Neuronal stem cell (in vitro differentiated cells): ENCODE data around the gene FARS2.
A peak's percentile ranks its signal among the peaks of the same experiment; 100 is the strongest.

Experiments
- DNase-seq: peaks from one replicate; pipeline ENCODE4 v3.0.0-alpha.2; 2013; ENCODE audit warnings: low spot score
- H2AFZ ChIP-seq: one replicate; pipeline ENCODE4 v1.6.1; 2013; ENCODE audit warnings: mild to moderate bottlenecking, low read length, inconsistent platforms
- H2AK5ac ChIP-seq: 2 replicates; pipeline ENCODE4 v1.6.1; 2013; ENCODE audit warnings: low read depth, mild to moderate bottlenecking, inconsistent platforms, low read length, moderate library complexity, mixed read lengths
- H2BK120ac ChIP-seq: 2 replicates; pipeline ENCODE4 v1.6.1; 2013; ENCODE audit warnings: low read depth, mild to moderate bottlenecking, inconsistent platforms, low read length, moderate library complexity, mixed read lengths
- H2BK12ac ChIP-seq: one replicate; pipeline ENCODE4 v1.6.1; 2013; ENCODE audit warnings: low read length, inconsistent platforms
- H2BK15ac ChIP-seq: 2 replicates; pipeline ENCODE4 v1.6.1; 2013; ENCODE audit warnings: mild to moderate bottlenecking, low read length, inconsistent platforms, mixed read lengths
- H2BK5ac ChIP-seq: one replicate; pipeline ENCODE4 v1.6.1; 2013; ENCODE audit warnings: inconsistent platforms, mild to moderate bottlenecking, low read length, moderate library complexity
- H3K14ac ChIP-seq: one replicate; pipeline ENCODE4 v1.6.1; 2013; ENCODE audit warnings: low read length, inconsistent platforms
- H3K18ac ChIP-seq: 2 replicates; pipeline ENCODE4 v1.6.1; 2013; ENCODE audit warnings: low read length, inconsistent platforms
- H3K23ac ChIP-seq: 2 replicates; pipeline ENCODE4 v1.6.1; 2013; ENCODE audit warnings: low read depth, mild to moderate bottlenecking, mixed read lengths, low read length, inconsistent platforms; ENCODE audit not compliant: poor library complexity
- H3K27ac ChIP-seq: replicated peaks from 3 replicates; pipeline ENCODE4 v1.5.1; 2013; ENCODE audit warnings: low read length, inconsistent platforms
- H3K27me3 ChIP-seq, 3 experiments: 2 replicates each; pipeline ENCODE4 v1.6.1; 2013; ENCODE audit warnings: low read length in 3 of 3, mild to moderate bottlenecking in 2 of 3, inconsistent platforms in 1 of 3, low read depth in 1 of 3, mixed read lengths in 1 of 3, moderate library complexity in 1 of 3; ENCODE audit not compliant: control insufficient read depth in 3 of 3, insufficient read depth in 3 of 3
- H3K36me3 ChIP-seq, 2 donors: replicated peaks in 1 of 2; 2 replicates each; pipeline ENCODE4 v1.6.1; 2013; ENCODE audit warnings: low read length in 2 of 2; ENCODE audit not compliant: control insufficient read depth in 2 of 2, insufficient read depth in 2 of 2
- H3K4ac ChIP-seq: 2 replicates; pipeline ENCODE4 v1.6.1; 2013; ENCODE audit warnings: inconsistent platforms, mild to moderate bottlenecking, low read length, moderate library complexity
- H3K4me1 ChIP-seq, 2 donors: 1 replicate in 1 of 2; 2 replicates in 1 of 2; pipeline ENCODE4 v1.6.1; 2013; ENCODE audit warnings: low read length in 2 of 2, low read depth in 1 of 2; ENCODE audit not compliant: control insufficient read depth in 2 of 2, insufficient read depth in 1 of 2
- H3K4me2 ChIP-seq: one replicate; pipeline ENCODE4 v1.6.1; 2013; ENCODE audit warnings: mild to moderate bottlenecking, low read length, inconsistent platforms; ENCODE audit not compliant: insufficient read depth, poor library complexity, severe bottlenecking
- H3K4me3 ChIP-seq, 2 donors: 2 replicates each; pipeline ENCODE4 v1.5.1; 2013; ENCODE audit warnings: low read length in 2 of 2, mild to moderate bottlenecking in 2 of 2, inconsistent platforms in 1 of 2, moderate library complexity in 1 of 2
- H3K79me1 ChIP-seq: one replicate; pipeline ENCODE4 v1.6.1; 2013; ENCODE audit warnings: low read depth, mild to moderate bottlenecking, inconsistent platforms, low read length, moderate library complexity
- H3K9ac ChIP-seq: one replicate; pipeline ENCODE4 v1.6.1; 2013; ENCODE audit warnings: mild to moderate bottlenecking, low read depth, low read length, inconsistent platforms; ENCODE audit not compliant: poor library complexity
- H3K9me3 ChIP-seq, 2 donors: replicated peaks in 1 of 2; 2 replicates each; pipeline versions ENCODE3 to v1.6.1; 2013; ENCODE audit warnings: low read length in 2 of 2, mild to moderate bottlenecking in 2 of 2, inconsistent platforms in 1 of 2, low read depth in 1 of 2, mixed read lengths in 1 of 2, moderate library complexity in 1 of 2; ENCODE audit not compliant: control insufficient read depth in 2 of 2, insufficient read depth in 1 of 2
- H4K8ac ChIP-seq: one replicate; pipeline ENCODE4 v1.6.1; 2013; ENCODE audit warnings: low read depth, mild to moderate bottlenecking, inconsistent platforms, low read length, moderate library complexity
- H4K91ac ChIP-seq: one replicate; pipeline ENCODE4 v1.6.1; 2013; ENCODE audit warnings: low read length, low read depth, mild to moderate bottlenecking, inconsistent platforms; ENCODE audit not compliant: poor library complexity
- WGBS, 2 donors: extraction: QIAGEN DNeasy Blood & Tissue Kit; methylation state at CpG; one replicate each; pipeline ENCODE4 v1.1.7; 2013; ENCODE audit warnings: missing lambda C conversion rate in 2 of 2, mixed read lengths in 1 of 2; ENCODE audit not compliant: insufficient read length in 2 of 2, insufficient replicate concordance in 1 of 2; ENCODE audit errors: extremely low coverage in 2 of 2; 5-methylcytosine and 5-hydroxymethylcytosine counted together

The FARS2 gene

GRCh38 chr6:5450073-5450472 lies 188.8 kb downstream of the FARS2 start:
- Histone ChIP-seq H3K14ac (no peak overlapping the region), H3K9me3 (peaks cover 2 to 4% of the 10 kb centered on the region in 2 donors), H3K27me3 (no peaks in the 10 kb centered on the region), H3K27ac (no peak overlapping the region), H2AK5ac (no peak overlapping the region), H3K4me1 (peaks cover 0 to 2% of the 10 kb centered on the region in 2 donors), H3K4ac (no peak overlapping the region), H3K4me2 (no peak overlapping the region), H2BK12ac (no peak overlapping the region), H4K8ac (no peak overlapping the region), H4K91ac (no peak overlapping the region), H3K18ac (no peak overlapping the region), H3K36me3 (no peaks in the 10 kb centered on the region), H2BK5ac (no peak overlapping the region), H3K9ac (no peak overlapping the region), H2AFZ (no peak overlapping the region), H3K4me3 (no peak overlapping the region), H3K79me1 (peaks cover 3% of the 10 kb centered on the region), H2BK120ac (no peak overlapping the region), H2BK15ac (no peak overlapping the region), H3K23ac (no peak overlapping the region)
- DNase-seq = no peak
- no CpG with 5 or more reads among the region's 3 CpGs for WGBS, 2 donors

- H4K8ac ChIP-seq = no peak overlapping the region
- H3K9me3 ChIP-seq = peaks cover 2 to 4% of the 10 kb centered on the region in 2 donors
- H2BK5ac ChIP-seq = no peak overlapping the region
- H3K4ac ChIP-seq = no peak overlapping the region
- no peak overlapping the region for H2AK5ac ChIP-seq
- no peaks in the 10 kb centered on the region for H3K27me3 ChIP-seq
- no peak overlapping the region for H2AFZ ChIP-seq
- no peak overlapping the region for H2BK120ac ChIP-seq
- no peak overlapping the region for H2BK15ac ChIP-seq
- no peak overlapping the region for H3K18ac ChIP-seq
- H3K36me3 ChIP-seq = no peaks in the 10 kb centered on the region
- no peak overlapping the region for H3K23ac ChIP-seq
- no peak overlapping the region for H3K27ac ChIP-seq
- no peak for DNase-seq
- H3K14ac ChIP-seq = no peak overlapping the region
- H3K79me1 ChIP-seq = peaks cover 3% of the 10 kb centered on the region
- WGBS, 2 donors = no CpG with 5 or more reads among the region's 5 CpGs
- no peak overlapping the region for H3K4me2 ChIP-seq
- H3K4me3 ChIP-seq = no peak overlapping the region
- H3K4me1 ChIP-seq = peaks cover 0 to 7% of the 10 kb centered on the region in 2 donors
- no peak overlapping the region for H2BK12ac ChIP-seq
- no peak overlapping the region for H3K9ac ChIP-seq
- no peak overlapping the region for H4K91ac ChIP-seq
Observed at GRCh38 chr6:5453546-5453945, 192.2 kb downstream of the FARS2 start.

GRCh38 chr6:5455142-5455541 lies 193.8 kb downstream of the FARS2 start:
- no CpG with 5 or more reads among the region's 4 CpGs for WGBS, 2 donors
- DNase-seq = no peak
- no peaks in the 10 kb centered on the region for H3K27me3 ChIP-seq
- no peak overlapping the region for H3K4me3 ChIP-seq
- no peak overlapping the region for H3K9ac ChIP-seq
- no peak overlapping the region for H2BK120ac ChIP-seq
- no peak overlapping the region for H3K18ac ChIP-seq
- H3K23ac ChIP-seq = no peak overlapping the region
- H3K36me3 ChIP-seq = no peaks in the 10 kb centered on the region
- H3K27ac ChIP-seq = no peak overlapping the region
- H2AK5ac ChIP-seq = no peak overlapping the region
- no peak overlapping the region for H2BK15ac ChIP-seq
- no peak overlapping the region for H2BK12ac ChIP-seq
- peaks cover 7% of the 10 kb centered on the region in 2 donors for H3K4me1 ChIP-seq
- no peak overlapping the region for H2BK5ac ChIP-seq
- no peak overlapping the region for H3K14ac ChIP-seq
- H4K8ac ChIP-seq = no peak overlapping the region
- H3K4me2 ChIP-seq = no peak overlapping the region
- peaks cover under 1% of the 10 kb centered on the region for H3K79me1 ChIP-seq
- no peak overlapping the region for H4K91ac ChIP-seq
- H3K9me3 ChIP-seq = peaks cover 0 to 4% of the 10 kb centered on the region in 2 donors
- no peak overlapping the region for H3K4ac ChIP-seq
- no peak overlapping the region for H2AFZ ChIP-seq

- DNase-seq = no peak
- no peaks in the 10 kb centered on the region for H3K79me1 ChIP-seq
- peaks cover 7% of the 10 kb centered on the region in 2 donors for H3K4me1 ChIP-seq
- no peak overlapping the region for H2BK12ac ChIP-seq
- H3K36me3 ChIP-seq = no peaks in the 10 kb centered on the region
- WGBS, 2 donors = no CpG with 5 or more reads among the region's 9 CpGs
- H3K23ac ChIP-seq = no peak overlapping the region
- H2BK5ac ChIP-seq = no peak overlapping the region
- H3K4me3 ChIP-seq = peak overlapping the region in 1 of 2 donors; percentile 39
- peak overlapping the region; percentile 12 for H3K14ac ChIP-seq
- no peak overlapping the region for H3K4me2 ChIP-seq
- no peak overlapping the region for H2AFZ ChIP-seq
- H4K8ac ChIP-seq = no peak overlapping the region
- no peak overlapping the region for H2BK120ac ChIP-seq
- no peak overlapping the region for H3K4ac ChIP-seq
- no peak overlapping the region for H4K91ac ChIP-seq
- peak overlapping the region; percentile 1 for H3K18ac ChIP-seq
- no peak overlapping the region for H2BK15ac ChIP-seq
- no peaks in the 10 kb centered on the region for H3K27me3 ChIP-seq
- peak overlapping the region; percentile 10 for H2AK5ac ChIP-seq
- H3K27ac ChIP-seq = no peak overlapping the region
- H3K9me3 ChIP-seq = peaks cover 0 to 10% of the 10 kb centered on the region in 2 donors
- no peak overlapping the region for H3K9ac ChIP-seq
Observed at GRCh38 chr6:5457041-5457440, 195.7 kb downstream of the FARS2 start.
